Smooth muscle cell (in vitro differentiated cells): ENCODE measurements around the gene BIRC5. TPM values are rescaled to one million over a fixed set of nuclear protein-coding genes. Genes with fewer than 3 reads are reported as not detected.
A peak's percentile ranks its signal among the peaks of the same experiment; 100 is the strongest.

Experiments used
- DNase-seq: peaks from one replicate; lab custom pipeline; 2025; ENCODE audit not compliant: unreplicated experiment; lab: John Stamatoyannopoulos, UW
- H2AFZ ChIP-seq: fragments of 200-600 bp; sonication (generic); 2 replicates; pipeline ENCODE4 v1.6.0; 2016; ENCODE audit warnings: antibody characterized with exemption, low read depth, mild to moderate bottlenecking
- H3F3A ChIP-seq: fragments of 200-600 bp; sonication (generic); 2 replicates; pipeline ENCODE4 v1.6.0; 2017; ENCODE audit warnings: antibody characterized with exemption, low read depth
- H3K27ac ChIP-seq: fragments of 200-600 bp; sonication (generic); 2 replicates; pipeline ENCODE4 v1.5.1; 2016; ENCODE audit warnings: low read depth, mild to moderate bottlenecking
- H3K27me3 ChIP-seq: fragments of 200-600 bp; sonication (generic); 2 replicates; pipeline ENCODE4 v1.6.1; 2016; ENCODE audit warnings: low read depth, mild to moderate bottlenecking
- H3K36me3 ChIP-seq: fragments of 200-600 bp; sonication (generic); 2 replicates; pipeline ENCODE4 v1.5.1; 2016; ENCODE audit warnings: low read depth
- H3K4me1 ChIP-seq: fragments of 200-600 bp; sonication (generic); 2 replicates; pipeline ENCODE4 v1.5.1; 2016; ENCODE audit warnings: low read depth
- H3K4me2 ChIP-seq: fragments of 200-600 bp; sonication (generic); 2 replicates; pipeline ENCODE4 v1.6.0; 2016; ENCODE audit warnings: mild to moderate bottlenecking
- H3K4me3 ChIP-seq: fragments of 200-600 bp; sonication (generic); 2 replicates; pipeline ENCODE4 v1.5.1; 2016; ENCODE audit warnings: mild to moderate bottlenecking
- H3K79me2 ChIP-seq: fragments of 200-600 bp; sonication (generic); 2 replicates; pipeline ENCODE4 v1.6.0; 2016; ENCODE audit warnings: low read depth, mild to moderate bottlenecking
- H3K9ac ChIP-seq: fragments of 200-600 bp; sonication (generic); 2 replicates; pipeline ENCODE4 v1.6.0; 2016; ENCODE audit warnings: low read depth
- H3K9me3 ChIP-seq: fragments of 200-600 bp; sonication (generic); replicated peaks from 2 replicates; pipeline ENCODE4 v1.5.1; 2016; ENCODE audit warnings: low read depth
- H4K20me1 ChIP-seq: fragments of 200-600 bp; sonication (generic); 2 replicates; pipeline ENCODE4 v1.6.0; 2016; ENCODE audit warnings: low read depth
- CTCF ChIP-seq: fragments of 200-600 bp; sonication (generic); IDR thresholded peaks from 2 replicates; pipeline ENCODE4 v1.5.1; 2017; ENCODE audit warnings: borderline replicate concordance, mild to moderate bottlenecking, antibody characterized with exemption; ENCODE audit not compliant: insufficient read depth, poor library complexity, severe bottlenecking
- WGBS: methylation state at CpG from one replicate; pipeline ENCODE4 v1.1.7; 2016; ENCODE audit warnings: low lambda C conversion rate; 5-methylcytosine and 5-hydroxymethylcytosine counted together
- polyA plus RNA-seq: library from polyadenylated mRNA; unstranded; fragments of >200 nt; fragmentation: Nextera tagmentation; extraction: Ambion mirVana; gene quantifications from 2 replicates; pipeline ENCODE4 v1.2.1, GENCODE V29; 2016
- small RNA-seq: library from RNA; depleted of rRNA; stranded (forward); fragments of <200 nt; gene quantifications from one replicate; pipeline ENCODE3, GENCODE V24; 2014
- total RNA-seq: library from RNA; depleted of rRNA; stranded (reverse); fragments of >200 nt; gene quantifications from 2 replicates; pipeline ENCODE4 v1.2.3, GENCODE V29; 2014

Gene BIRC5
- total and polyA plus RNA-seq, 2 experiments from 2014 or later = 7.7 to 15.6 TPM

DNA sequence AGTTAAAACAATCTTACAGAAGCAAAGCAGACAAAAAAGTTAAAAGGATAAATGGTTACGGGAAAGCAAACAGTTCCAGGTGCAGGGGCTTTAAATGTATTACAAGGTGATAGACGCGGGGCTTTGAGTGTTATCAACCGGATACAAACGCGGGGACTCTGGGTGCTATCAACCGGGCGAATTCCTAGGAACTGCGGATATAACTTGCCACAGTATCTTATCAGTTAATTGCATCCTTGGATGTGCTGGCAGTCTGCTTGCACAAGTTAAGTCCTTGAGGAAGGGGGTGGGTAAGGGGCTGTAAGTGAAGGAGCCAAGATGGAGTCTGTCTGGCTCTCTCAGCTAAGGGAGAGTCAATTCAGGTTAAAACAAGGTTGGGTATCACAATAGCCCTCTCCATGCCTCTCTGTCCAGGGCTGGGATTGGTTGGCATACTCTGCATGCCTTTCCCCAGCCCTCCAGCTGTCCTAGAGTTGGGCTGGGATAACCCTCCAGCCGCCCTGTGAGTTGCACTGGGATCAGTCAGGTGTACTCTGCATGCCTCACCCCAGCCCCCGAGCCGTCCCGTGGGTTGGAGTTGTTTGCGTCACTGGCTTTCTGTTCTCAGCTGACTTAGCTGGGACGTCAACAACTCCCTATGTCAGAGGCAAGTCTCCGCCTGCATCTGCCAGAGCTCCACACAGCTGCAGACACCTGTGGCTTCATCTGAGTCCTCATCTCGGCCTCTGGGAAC is 58.3 kb downstream of the BIRC5 start:
- H2AFZ ChIP-seq = no peak overlapping the region
- H3K27ac ChIP-seq = no peak overlapping the region
- H3K4me2 ChIP-seq = peak overlapping the region; percentile 17
- DNase-seq = no peak
- no peaks in the 10 kb centered on the region for H3K27me3 ChIP-seq
- 23% methylated on average over 17 of the region's 17 CpGs for WGBS
- no peak for TF ChIP-seq CTCF
- no peaks in the 10 kb centered on the region for H4K20me1 ChIP-seq
- no peak overlapping the region for H3K9ac ChIP-seq
- H3K36me3 ChIP-seq = no peaks in the 10 kb centered on the region
- H3F3A ChIP-seq = peaks cover 4% of the 10 kb centered on the region
- H3K79me2 ChIP-seq = peaks cover 6% of the 10 kb centered on the region
- peaks cover 35% of the 10 kb centered on the region for H3K4me1 ChIP-seq
- H3K4me3 ChIP-seq = no peak overlapping the region
- no peaks in the 10 kb centered on the region for H3K9me3 ChIP-seq

DNA sequence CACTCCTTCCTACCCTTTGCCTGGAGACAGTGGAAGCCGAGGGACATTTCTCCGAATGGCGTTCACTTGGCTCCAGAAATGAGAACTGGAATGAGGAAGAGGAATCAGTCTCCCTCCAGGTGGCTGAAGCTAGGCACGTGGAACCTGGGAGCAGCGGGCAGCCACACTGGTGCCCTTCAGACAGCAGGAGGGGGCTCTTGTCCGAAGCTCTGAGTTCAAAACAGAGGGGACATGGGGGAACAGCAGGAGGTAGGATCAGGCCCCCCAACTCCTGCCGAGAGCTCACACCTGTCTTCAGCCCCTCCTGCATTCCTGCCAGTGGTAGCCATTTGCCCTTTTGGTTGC is 58.8 kb downstream of the BIRC5 start:
- peaks cover 4% of the 10 kb centered on the region for H3F3A ChIP-seq
- H4K20me1 ChIP-seq = no peaks in the 10 kb centered on the region
- no peak overlapping the region for H3K4me2 ChIP-seq
- no peak overlapping the region for H3K9ac ChIP-seq
- H3K9me3 ChIP-seq = no peaks in the 10 kb centered on the region
- no peak overlapping the region for H2AFZ ChIP-seq
- H3K27me3 ChIP-seq = no peaks in the 10 kb centered on the region
- H3K27ac ChIP-seq = no peak overlapping the region
- H3K4me3 ChIP-seq = no peak overlapping the region
- WGBS = 68% methylated on average over 7 of the region's 7 CpGs
- no peaks in the 10 kb centered on the region for H3K36me3 ChIP-seq
- no peak for DNase-seq
- H3K4me1 ChIP-seq = peaks cover 32% of the 10 kb centered on the region
- peaks cover 6% of the 10 kb centered on the region for H3K79me2 ChIP-seq
- TF ChIP-seq CTCF = no peak

GRCh38 chr17:78273813-78274212 is 59.8 kb downstream of the BIRC5 start:
- Histone ChIP-seq H3K9me3 (no peaks in the 10 kb centered on the region), H4K20me1 (no peaks in the 10 kb centered on the region), H3K27me3 (no peaks in the 10 kb centered on the region), H3K27ac (no peak overlapping the region), H3K4me2 (no peak overlapping the region), H3K4me3 (no peak overlapping the region), H2AFZ (no peak overlapping the region), H3K9ac (no peak overlapping the region), H3K4me1 (peaks cover 26% of the 10 kb centered on the region), H3F3A (peaks cover 4% of the 10 kb centered on the region), H3K36me3 (no peaks in the 10 kb centered on the region), H3K79me2 (no peaks in the 10 kb centered on the region)
- WGBS = 97% methylated on average over 6 of the region's 6 CpGs
- no peak for TF ChIP-seq CTCF
- no peak for DNase-seq

Small RNA genes lying within 50 kb of the gene (small RNA-seq; reads per million reads assigned to genes)
- gene AC087645.1 = not detected

Other genes starting within 250 kb of the BIRC5 start
- gene TMC6, start 85.5 kb upstream of the BIRC5 start, total RNA-seq = 24.1 and 42.2 TPM in 2 replicates
- 40.2 and 65.3 TPM in 2 replicates for gene TMC6, start 85.5 kb upstream of the BIRC5 start, polyA plus RNA-seq
- gene TMC8, start 83.5 kb upstream of the BIRC5 start, total RNA-seq = 0.04 and 0.27 TPM in 2 replicates
- 0.38 and 1.2 TPM in 2 replicates for gene TMC8, start 83.5 kb upstream of the BIRC5 start, polyA plus RNA-seq
- gene C17orf99, start 67.9 kb upstream of the BIRC5 start, total RNA-seq = not detected in 2 replicates
- 0.29 and 1.7 TPM in 2 replicates for gene C17orf99, start 67.9 kb upstream of the BIRC5 start, polyA plus RNA-seq
- gene SYNGR2, start 45.7 kb upstream of the BIRC5 start, total RNA-seq = 55.3 and 64.7 TPM in 2 replicates
- gene SYNGR2, start 45.7 kb upstream of the BIRC5 start, polyA plus RNA-seq = 46.1 and 136 TPM in 2 replicates
- gene TK1, start 27.2 kb upstream of the BIRC5 start, total RNA-seq = 20.0 and 20.9 TPM in 2 replicates
- 53.7 and 72.7 TPM in 2 replicates for gene TK1, start 27.2 kb upstream of the BIRC5 start, polyA plus RNA-seq
- gene AFMID, start 26.9 kb upstream of the BIRC5 start, total RNA-seq = 63.7 and 64.9 TPM in 2 replicates
- 10.0 and 23.0 TPM in 2 replicates for gene AFMID, start 26.9 kb upstream of the BIRC5 start, polyA plus RNA-seq
- gene TMEM235, start 17.4 kb downstream of the BIRC5 start, total RNA-seq = not detected in 2 replicates
- not detected in 2 replicates for gene TMEM235, start 17.4 kb downstream of the BIRC5 start, polyA plus RNA-seq
- 116 and 172 TPM in 2 replicates for gene SOCS3, start 145.8 kb downstream of the BIRC5 start, total RNA-seq
- 201 and 310 TPM in 2 replicates for gene SOCS3, start 145.8 kb downstream of the BIRC5 start, polyA plus RNA-seq
- 29.5 and 29.9 TPM in 2 replicates for gene PGS1, start 164.4 kb downstream of the BIRC5 start, total RNA-seq
- gene PGS1, start 164.4 kb downstream of the BIRC5 start, polyA plus RNA-seq = 22.6 and 37.8 TPM in 2 replicates